HCT116 (cell line): Measurements from ENCODE around the gene DPH6. TPM values are rescaled to one million over a fixed set of nuclear protein-coding genes. Genes with fewer than 3 reads are reported as not detected.

Source experiments
- ATAC-seq: fragments of 200-7000 bp; cut with Tn5 transposase; 2 replicates; pipeline ENCODE4 v1.9.1; 2020; ENCODE audit warnings: mild to moderate bottlenecking, moderate library complexity
- BruUV-seq: library from RNA; stranded (reverse); fragments of 400-500 nt; replicated peaks from 2 replicates; lab custom pipeline; 2021; lab: Mats Ljungman, UMichigan
- CTCF ChIA-PET: fragments of 300-600 bp; sonication (Branson Sonifier 250); formaldehyde crosslinking; loops from one replicate; lab custom pipeline; 2021; ENCODE audit warnings: antibody characterized with exemption; lab: Charles Lee
- POLR2A ChIA-PET: fragments of 300-600, 350-600 bp; sonication (Branson Sonifier 250); formaldehyde crosslinking; loops from one replicate; lab custom pipeline; 2021; ENCODE audit warnings: antibody characterized with exemption; lab: Charles Lee
- RAD21 ChIA-PET, 2 experiments: fragments of 300-600 bp; sonication (Branson Sonifier 250); formaldehyde crosslinking; loops; one replicate each; lab custom pipeline; 2023; ENCODE audit warnings: low total read pairs in 2 of 2; ENCODE audit not compliant: uncharacterized antibody in 2 of 2, unreplicated experiment in 2 of 2, low non-redundant PET in 1 of 2; lab: Charles Lee
- DNase-seq: peaks from one replicate; pipeline ENCODE4 v3.0.0-alpha.2; 2010; ENCODE audit warnings: low read depth, low spot score
- H2AFZ ChIP-seq: fragments of 200-600 bp; shearing (Covaris generic), sonication (generic); 2 replicates; pipeline ENCODE4 v1.6.1; 2017; ENCODE audit warnings: low read depth, mixed run types, mixed read lengths, antibody characterized with exemption, low read length; ENCODE audit not compliant: poor library complexity, severe bottlenecking
- H3K27ac ChIP-seq: 2 replicates; pipeline ENCODE4 v1.5.1; 2012; ENCODE audit warnings: low read depth, low read length
- H3K27me3 ChIP-seq: fragments of 200-600 bp; sonication (generic); 2 replicates; pipeline ENCODE4 v1.6.1; 2016; ENCODE audit warnings: mixed run types, low read length, mixed read lengths; ENCODE audit not compliant: insufficient read depth
- H3K36me3 ChIP-seq, 2 experiments: fragments of 200-500 bp in 1 of 2; fragments of 200-600 bp in 1 of 2; sonication (Bioruptor generic) in 1 of 2; sonication (generic) in 1 of 2; 2 replicates each; pipeline versions ENCODE4 v1.5.1 to v1.6.1; 2014 to 2016; ENCODE audit warnings: low read length in 2 of 2, inconsistent platforms in 1 of 2, mixed read lengths in 1 of 2, mixed run types in 1 of 2; ENCODE audit not compliant: insufficient read depth in 2 of 2, control insufficient read depth in 1 of 2
- H3K4me1 ChIP-seq, 2 experiments: fragments of 200-600 bp in 1 of 2; sonication (generic) in 1 of 2; 2 replicates each; pipeline versions ENCODE4 v1.5.1 to v1.6.1; 2012 to 2017; ENCODE audit warnings: low read length in 2 of 2, inconsistent platforms in 1 of 2, mild to moderate bottlenecking in 1 of 2, mixed read lengths in 1 of 2, mixed run types in 1 of 2, moderate library complexity in 1 of 2; ENCODE audit not compliant: insufficient read depth in 2 of 2, control insufficient read depth in 1 of 2
- H3K4me2 ChIP-seq: fragments of 200-600 bp; sonication (generic); 2 replicates; pipeline ENCODE4 v1.6.1; 2017; ENCODE audit warnings: mixed run types, low read length, mixed read lengths
- H3K4me3 ChIP-seq, 2 experiments: fragments of 200-600 bp in 1 of 2; sonication (generic) in 1 of 2; replicated peaks in 1 of 2; 2 replicates each; pipeline ENCODE4 v1.5.1; 2011 to 2016; ENCODE audit warnings: low read length in 2 of 2, control low read depth in 1 of 2, low read depth in 1 of 2, mild to moderate bottlenecking in 1 of 2, mixed read lengths in 1 of 2, mixed run types in 1 of 2
- H3K79me2 ChIP-seq: fragments of 200-600 bp; sonication (generic); 2 replicates; pipeline ENCODE4 v1.6.1; 2017; ENCODE audit warnings: mild to moderate bottlenecking, mixed run types, low read length, moderate library complexity, mixed read lengths; ENCODE audit not compliant: insufficient read depth
- H3K9ac ChIP-seq: fragments of 200-600 bp; sonication (generic); 2 replicates; pipeline ENCODE4 v1.6.1; 2016; ENCODE audit warnings: low read length, mixed read lengths
- H3K9me2 ChIP-seq: fragments of 200-600 bp; sonication (generic), shearing (Covaris generic); 2 replicates; pipeline ENCODE4 v1.6.1; 2017; ENCODE audit warnings: mixed run types, mild to moderate bottlenecking, moderate library complexity; ENCODE audit not compliant: insufficient read depth
- H3K9me3 ChIP-seq, 2 experiments: fragments of 200-500 bp in 1 of 2; fragments of 200-600 bp in 1 of 2; sonication (Bioruptor generic) in 1 of 2; sonication (generic) in 1 of 2; 2 replicates each; pipeline ENCODE4 v1.6.1; 2014 to 2017; ENCODE audit warnings: low read length in 2 of 2, mixed read lengths in 2 of 2, inconsistent platforms in 1 of 2, low read depth in 1 of 2, mild to moderate bottlenecking in 1 of 2, mixed run types in 1 of 2, moderate library complexity in 1 of 2; ENCODE audit not compliant: control insufficient read depth in 1 of 2, insufficient read depth in 1 of 2
- H4K20me1 ChIP-seq: fragments of 200-600 bp; sonication (generic), shearing (Covaris generic); 2 replicates; pipeline ENCODE4 v1.6.1; 2017; ENCODE audit warnings: mixed run types, mild to moderate bottlenecking, moderate library complexity; ENCODE audit not compliant: insufficient read depth
- CBX3 ChIP-seq: IDR thresholded peaks from 2 replicates; pipeline ENCODE4 v1.6.1; 2012; ENCODE audit warnings: low read depth
- CEBPB ChIP-seq: IDR thresholded peaks from 2 replicates; pipeline ENCODE4 v1.6.1; 2012; ENCODE audit warnings: low read depth
- EGR1 ChIP-seq: IDR thresholded peaks from 2 replicates; pipeline ENCODE4 v1.6.1; 2012; ENCODE audit warnings: low read depth
- ELF1 ChIP-seq: IDR thresholded peaks from 2 replicates; pipeline ENCODE4 v1.6.1; 2012; ENCODE audit warnings: low read depth, borderline replicate concordance
- EZH2 ChIP-seq: fragments of 200-600 bp; sonication (generic); IDR thresholded peaks from 2 replicates; pipeline ENCODE4 v1.6.1; 2017; ENCODE audit warnings: antibody characterized with exemption, mixed run types
- FOSL1 ChIP-seq: IDR thresholded peaks from 2 replicates; pipeline ENCODE4 v1.6.1; 2012; ENCODE audit warnings: low read depth
- POLR2A ChIP-seq: IDR thresholded peaks from 2 replicates; pipeline ENCODE4 v1.7.0; 2011; ENCODE audit warnings: borderline replicate concordance; ENCODE audit not compliant: insufficient read depth, insufficient read length; ENCODE audit errors: extremely low read depth
- POLR2AphosphoS5 ChIP-seq: IDR thresholded peaks from 2 replicates; pipeline ENCODE4 v1.6.1; 2011; ENCODE audit warnings: mild to moderate bottlenecking, low read depth, low read length, moderate library complexity
- SRF ChIP-seq: IDR thresholded peaks from 2 replicates; pipeline ENCODE4 v1.6.1; 2012; ENCODE audit warnings: low read depth
- TCF7L2 ChIP-seq: IDR thresholded peaks from 2 replicates; pipeline ENCODE4 v1.7.0; 2011; ENCODE audit warnings: borderline replicate concordance, inconsistent platforms; ENCODE audit not compliant: insufficient read depth, insufficient read length; ENCODE audit errors: extremely low read depth
- YY1 ChIP-seq: IDR thresholded peaks from 2 replicates; pipeline ENCODE4 v1.6.1; 2011; ENCODE audit warnings: low read length, low read depth, moderate library complexity, mild to moderate bottlenecking; ENCODE audit not compliant: insufficient replicate concordance; ENCODE audit errors: extremely low read depth
- ZFX ChIP-seq: fragments of 450-650 bp; IDR thresholded peaks from 2 replicates; pipeline ENCODE4 v1.6.1; 2017
- ZNF274 ChIP-seq: fragments of 200-500 bp; sonication (Bioruptor generic); IDR thresholded peaks from 2 replicates; pipeline ENCODE4 v1.6.1; 2014; ENCODE audit warnings: mild to moderate bottlenecking, low read depth, low read length, inconsistent platforms
- intact Hi-C: fragments of 100-400 bp; cut with micrococcal nuclease; formaldehyde crosslinking; loops from 2 replicates; pipeline ENCODE4 v1.10.0; 2022
- total RNA-seq: library from RNA; stranded (reverse); gene quantifications from one replicate; pipeline ENCODE4 v1.2.1, GENCODE V29; 2021; ENCODE audit not compliant: unreplicated experiment
- TF ChIP-seq, protein P1 (sequence below): IDR thresholded peaks from 2 replicates; pipeline ENCODE4 v1.6.1; 2012
- TF ChIP-seq, protein P2 (sequence below): IDR thresholded peaks from 2 replicates; pipeline ENCODE4 v1.6.1; 2012
- TF ChIP-seq, protein P3 (sequence below): IDR thresholded peaks from 2 replicates; pipeline ENCODE4 v1.6.1; 2012; ENCODE audit warnings: low read depth

Gene DPH6
- total RNA-seq, 1 experiment from 2014 or later, result 18.2 TPM

DNA sequence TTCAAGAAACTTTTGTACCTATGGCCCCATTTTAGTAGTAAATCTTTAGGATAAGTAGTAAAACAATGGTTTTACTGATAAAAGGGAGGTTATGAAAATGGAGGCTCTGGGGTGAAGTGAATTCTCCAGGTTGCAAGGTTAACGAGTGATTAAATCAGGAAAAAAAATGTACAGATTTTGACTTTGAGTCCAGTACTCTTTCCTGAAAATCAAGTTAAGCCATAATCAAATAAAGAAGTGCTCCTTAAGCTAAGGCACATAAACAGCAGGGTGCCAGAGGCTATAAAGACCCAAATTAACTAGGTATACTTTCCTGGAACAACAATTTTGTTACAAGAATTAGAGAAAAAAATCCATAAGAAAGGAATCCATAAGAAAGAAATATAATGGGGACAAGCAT is 114.7 kb downstream of the DPH6 start:
- TF ChIP-seq EGR1 (no peak), ZNF274 (no peak), SRF (no peak), POLR2AphosphoS5 (no peak), TCF7L2 (no peak), YY1 (no peak), ZFX (no peak), EZH2 (no peak), ELF1 (no peak), FOSL1 (no peak), CEBPB (no peak), CBX3 (no peak), POLR2A (no peak)
- TF ChIP-seq, protein P1, sequence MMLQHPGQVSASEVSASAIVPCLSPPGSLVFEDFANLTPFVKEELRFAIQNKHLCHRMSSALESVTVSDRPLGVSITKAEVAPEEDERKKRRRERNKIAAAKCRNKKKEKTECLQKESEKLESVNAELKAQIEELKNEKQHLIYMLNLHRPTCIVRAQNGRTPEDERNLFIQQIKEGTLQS, result no peak
- TF ChIP-seq, protein P2, sequence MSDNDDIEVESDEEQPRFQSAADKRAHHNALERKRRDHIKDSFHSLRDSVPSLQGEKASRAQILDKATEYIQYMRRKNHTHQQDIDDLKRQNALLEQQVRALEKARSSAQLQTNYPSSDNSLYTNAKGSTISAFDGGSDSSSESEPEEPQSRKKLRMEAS, result no peak
- TF ChIP-seq, protein P3, sequence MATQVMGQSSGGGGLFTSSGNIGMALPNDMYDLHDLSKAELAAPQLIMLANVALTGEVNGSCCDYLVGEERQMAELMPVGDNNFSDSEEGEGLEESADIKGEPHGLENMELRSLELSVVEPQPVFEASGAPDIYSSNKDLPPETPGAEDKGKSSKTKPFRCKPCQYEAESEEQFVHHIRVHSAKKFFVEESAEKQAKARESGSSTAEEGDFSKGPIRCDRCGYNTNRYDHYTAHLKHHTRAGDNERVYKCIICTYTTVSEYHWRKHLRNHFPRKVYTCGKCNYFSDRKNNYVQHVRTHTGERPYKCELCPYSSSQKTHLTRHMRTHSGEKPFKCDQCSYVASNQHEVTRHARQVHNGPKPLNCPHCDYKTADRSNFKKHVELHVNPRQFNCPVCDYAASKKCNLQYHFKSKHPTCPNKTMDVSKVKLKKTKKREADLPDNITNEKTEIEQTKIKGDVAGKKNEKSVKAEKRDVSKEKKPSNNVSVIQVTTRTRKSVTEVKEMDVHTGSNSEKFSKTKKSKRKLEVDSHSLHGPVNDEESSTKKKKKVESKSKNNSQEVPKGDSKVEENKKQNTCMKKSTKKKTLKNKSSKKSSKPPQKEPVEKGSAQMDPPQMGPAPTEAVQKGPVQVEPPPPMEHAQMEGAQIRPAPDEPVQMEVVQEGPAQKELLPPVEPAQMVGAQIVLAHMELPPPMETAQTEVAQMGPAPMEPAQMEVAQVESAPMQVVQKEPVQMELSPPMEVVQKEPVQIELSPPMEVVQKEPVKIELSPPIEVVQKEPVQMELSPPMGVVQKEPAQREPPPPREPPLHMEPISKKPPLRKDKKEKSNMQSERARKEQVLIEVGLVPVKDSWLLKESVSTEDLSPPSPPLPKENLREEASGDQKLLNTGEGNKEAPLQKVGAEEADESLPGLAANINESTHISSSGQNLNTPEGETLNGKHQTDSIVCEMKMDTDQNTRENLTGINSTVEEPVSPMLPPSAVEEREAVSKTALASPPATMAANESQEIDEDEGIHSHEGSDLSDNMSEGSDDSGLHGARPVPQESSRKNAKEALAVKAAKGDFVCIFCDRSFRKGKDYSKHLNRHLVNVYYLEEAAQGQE, result no peak
- ChIA-PET POLR2A (no interaction called here), RAD21 (no interaction called here), CTCF (interaction anchor here (10.0 kb wide), 1 partner anchor 13 kb away, joined by 44 read pairs; no protein-coding TSS in a partner anchor)
- ATAC-seq (no peak), DNase-seq (no peak)
- no peak overlapping the region for H3K4me3 ChIP-seq
- H3K79me2 ChIP-seq, result no peaks in the 10 kb centered on the region
- intact Hi-C loops, result no loop called here
- no peak overlapping the region for H3K4me2 ChIP-seq
- H3K4me1 ChIP-seq, result peaks cover 2 to 10% of the 10 kb centered on the region in 2 experiments; a peak in 3 of 4 replicates
- no peaks in the 10 kb centered on the region for H3K36me3 ChIP-seq
- no peaks in the 10 kb centered on the region; the same call in 1 of the 2 replicates for H3K9me2 ChIP-seq
- no peaks in the 10 kb centered on the region for H4K20me1 ChIP-seq
- H3K27me3 ChIP-seq, result no peaks in the 10 kb centered on the region
- no peaks in the 10 kb centered on the region for H3K9me3 ChIP-seq
- no peak overlapping the region for H3K27ac ChIP-seq
- no peak overlapping the region for H3K9ac ChIP-seq
- no TSS peak for BruUV-seq
- H2AFZ ChIP-seq, result no peak overlapping the region
